H1 (cell line): Measurements from ENCODE around the gene GNRHR. TPM values are rescaled to one million over a fixed set of nuclear protein-coding genes. Genes with fewer than 3 reads are reported as not detected.
A peak's percentile ranks its signal among the peaks of the same experiment; 100 is the strongest.

Experiments
- CTCF ChIA-PET: fragments of 300-600 bp; sonication (Branson Sonifier 250); formaldehyde crosslinking; loops from one replicate; lab custom pipeline; 2021; ENCODE audit not compliant: partially characterized antibody; lab: Charles Lee
- POLR2A ChIA-PET: fragments of 300-600 bp; sonication (Branson Sonifier 250); formaldehyde crosslinking; loops from one replicate; lab custom pipeline; 2021; ENCODE audit warnings: inconsistent platforms; ENCODE audit not compliant: partially characterized antibody; lab: Charles Lee
- DNase-seq, 2 experiments: peaks; one replicate each; pipeline versions ENCODE4 v3.0.0 to v3.0.0-alpha.2; 2010 to 2022; ENCODE audit warnings: low spot score in 2 of 2, low read depth in 1 of 2, mixed read lengths in 1 of 2
- FAIRE-seq: peaks from 2 replicates; lab custom pipeline; 2011; peaks lifted over from hg19 to GRCh38; lab: Jason Lieb, UNC
- H2AFZ ChIP-seq: 2 replicates; pipeline ENCODE4 v1.8.1; 2012; ENCODE audit warnings: low read length, inconsistent platforms
- H2AK5ac ChIP-seq: 2 replicates; pipeline ENCODE4 v1.6.1; 2013; ENCODE audit warnings: low read depth, low read length
- H2BK120ac ChIP-seq: replicated peaks from 2 replicates; pipeline ENCODE3; 2013; ENCODE audit warnings: low read depth, low read length, inconsistent platforms
- H2BK12ac ChIP-seq: 2 replicates; pipeline ENCODE4 v1.6.1; 2013; ENCODE audit warnings: low read depth, low read length
- H2BK15ac ChIP-seq: 2 replicates; pipeline ENCODE4 v1.6.1; 2013; ENCODE audit warnings: low read length
- H2BK20ac ChIP-seq: 2 replicates; pipeline ENCODE4 v1.6.1; 2013; ENCODE audit warnings: low read length
- H2BK5ac ChIP-seq: 2 replicates; pipeline ENCODE4 v1.6.1; 2013; ENCODE audit warnings: low read depth, low read length
- H3K14ac ChIP-seq: 2 replicates; pipeline ENCODE4 v1.6.1; 2013; ENCODE audit warnings: inconsistent platforms; ENCODE audit not compliant: insufficient read length
- H3K18ac ChIP-seq: 2 replicates; pipeline ENCODE4 v1.6.1; 2013; ENCODE audit warnings: low read length; ENCODE audit errors: extremely low read depth
- H3K23ac ChIP-seq: 2 replicates; pipeline ENCODE4 v1.6.1; 2013; ENCODE audit warnings: inconsistent platforms; ENCODE audit not compliant: insufficient read length
- H3K23me2 ChIP-seq: 2 replicates; pipeline ENCODE4 v1.6.1; 2013; ENCODE audit warnings: low read depth, low read length
- H3K27ac ChIP-seq: 2 replicates; pipeline ENCODE4 v1.6.1; 2011; ENCODE audit warnings: low read depth, low read length, inconsistent platforms
- H3K27me3 ChIP-seq, 4 experiments: replicated peaks in 1 of 4; 1 replicate in 1 of 4; 2 replicates in 3 of 4; pipeline versions ENCODE4 v1.6.1 to v1.8.1; 2011 to 2013; ENCODE audit warnings: low read length in 3 of 4, mild to moderate bottlenecking in 3 of 4, inconsistent platforms in 2 of 4, mixed read lengths in 2 of 4, moderate library complexity in 1 of 4; ENCODE audit not compliant: control insufficient read depth in 3 of 4, insufficient read depth in 3 of 4; ENCODE audit errors: extremely low read depth in 1 of 4
- H3K36me3 ChIP-seq, 4 experiments: 2 replicates each; pipeline versions ENCODE4 v1.6.1 to v1.8.1; 2011 to 2013; ENCODE audit warnings: mild to moderate bottlenecking in 4 of 4, low read length in 3 of 4, moderate library complexity in 2 of 4, control low read depth in 1 of 4, inconsistent platforms in 1 of 4; ENCODE audit not compliant: insufficient read depth in 4 of 4, control insufficient read depth in 2 of 4
- H3K4ac ChIP-seq: replicated peaks from 2 replicates; pipeline ENCODE3; 2013; ENCODE audit warnings: low read length, low read depth, mixed read lengths, inconsistent platforms; ENCODE audit not compliant: insufficient read length
- H3K4me1 ChIP-seq, 4 experiments: replicated peaks in 1 of 4; 1 replicate in 1 of 4; 2 replicates in 3 of 4; pipeline versions ENCODE4 v1.6.1 to v1.8.1; 2011 to 2013; ENCODE audit warnings: low read length in 3 of 4, inconsistent platforms in 2 of 4, mixed read lengths in 1 of 4; ENCODE audit not compliant: insufficient read depth in 4 of 4, control insufficient read depth in 3 of 4
- H3K4me2 ChIP-seq, 2 experiments: 2 replicates each; pipeline versions ENCODE4 v1.6.1 to v1.8.1; 2011 to 2013; ENCODE audit warnings: low read depth in 2 of 2, low read length in 2 of 2, control low read depth in 1 of 2, inconsistent platforms in 1 of 2, mild to moderate bottlenecking in 1 of 2; ENCODE audit not compliant: insufficient read depth in 1 of 2
- H3K4me3 ChIP-seq, 4 experiments: fragments of 200-600, 300-600 bp in 1 of 4; sonication (generic), shearing (Covaris generic), sonication (Bioruptor Twin) in 1 of 4; 2 replicates each; pipeline versions ENCODE4 v1.5.1 to v1.8.1; 2011 to 2016; ENCODE audit warnings: low read length in 4 of 4, low read depth in 3 of 4, control low read depth in 2 of 4, inconsistent platforms in 2 of 4, mild to moderate bottlenecking in 2 of 4, mixed read lengths in 1 of 4, moderate library complexity in 1 of 4; ENCODE audit not compliant: insufficient read depth in 2 of 4; ENCODE audit errors: extremely low read depth in 1 of 4
- H3K56ac ChIP-seq: replicated peaks from 2 replicates; pipeline ENCODE3; 2013; ENCODE audit warnings: low read depth, mild to moderate bottlenecking, mixed read lengths, low read length, inconsistent platforms; ENCODE audit not compliant: insufficient read length
- H3K79me1 ChIP-seq: 2 replicates; pipeline ENCODE4 v1.6.1; 2013; ENCODE audit warnings: low read depth, low read length, control low read depth
- H3K79me2 ChIP-seq, 2 experiments: 2 replicates each; pipeline versions ENCODE4 v1.6.1 to v1.8.1; 2012 to 2013; ENCODE audit warnings: low read length in 2 of 2, mild to moderate bottlenecking in 2 of 2, inconsistent platforms in 1 of 2; ENCODE audit not compliant: insufficient read depth in 2 of 2, control insufficient read depth in 1 of 2
- H3K9ac ChIP-seq, 4 experiments: replicated peaks in 1 of 4; 1 replicate in 1 of 4; 2 replicates in 3 of 4; pipeline versions ENCODE4 v1.6.1 to v1.8.1; 2011 to 2013; ENCODE audit warnings: low read depth in 3 of 4, low read length in 3 of 4, control low read depth in 2 of 4, mild to moderate bottlenecking in 2 of 4, moderate library complexity in 2 of 4, inconsistent platforms in 1 of 4; ENCODE audit errors: extremely low read depth in 1 of 4
- H3K9me3 ChIP-seq, 2 experiments: 2 replicates each; pipeline versions ENCODE4 v1.6.1 to v1.8.1; 2012 to 2013; ENCODE audit warnings: mild to moderate bottlenecking in 2 of 2, moderate library complexity in 2 of 2, control low read depth in 1 of 2, inconsistent platforms in 1 of 2, low read depth in 1 of 2, low read length in 1 of 2, mixed read lengths in 1 of 2; ENCODE audit not compliant: insufficient read depth in 2 of 2
- H4K20me1 ChIP-seq, 2 experiments: replicated peaks in 1 of 2; 2 replicates each; pipeline versions ENCODE3 to v1.8.1; 2011 to 2013; ENCODE audit warnings: inconsistent platforms in 2 of 2, low read length in 2 of 2, mild to moderate bottlenecking in 1 of 2; ENCODE audit not compliant: insufficient read depth in 2 of 2, control insufficient read depth in 1 of 2
- H4K5ac ChIP-seq: 2 replicates; pipeline ENCODE4 v1.6.1; 2013; ENCODE audit warnings: low read length, low read depth, mixed read lengths, inconsistent platforms; ENCODE audit not compliant: insufficient read length
- H4K8ac ChIP-seq: 2 replicates; pipeline ENCODE4 v1.8.0; 2013; ENCODE audit warnings: mild to moderate bottlenecking, moderate library complexity, low read length, inconsistent platforms; ENCODE audit not compliant: insufficient read depth; ENCODE audit errors: extremely low read depth
- H4K91ac ChIP-seq: replicated peaks from 2 replicates; pipeline ENCODE3; 2013; ENCODE audit warnings: low read length, mixed read lengths, inconsistent platforms; ENCODE audit not compliant: insufficient read length
- BACH1 ChIP-seq: IDR thresholded peaks from 2 replicates; pipeline ENCODE4 v1.6.1; 2012; ENCODE audit warnings: low read length, improper control_type of control experiment
- CTCF ChIP-seq, 3 experiments: IDR thresholded peaks; 1 replicate in 2 of 3; 2 replicates in 1 of 3; pipeline versions ENCODE4 v1.5.1 to v1.6.1; 2011; ENCODE audit warnings: low read length in 3 of 3, mild to moderate bottlenecking in 3 of 3, inconsistent platforms in 2 of 3, low read depth in 1 of 3, moderate library complexity in 1 of 3; ENCODE audit not compliant: insufficient read depth in 1 of 3; ENCODE audit errors: control extremely low read depth in 1 of 3
- whole genome bisulfite sequencing, 2 experiments: shearing (Covaris generic) in 1 of 2; methylation state at CpG; one replicate each; pipeline versions ENCODE4 v1.1.6 to v1.1.7; 2013 to 2015; ENCODE audit warnings: low lambda C conversion rate in 2 of 2, mixed read lengths in 2 of 2, inconsistent platforms in 1 of 2, low coverage in 1 of 2, missing lambda C conversion rate in 1 of 2; ENCODE audit not compliant: insufficient replicate concordance in 2 of 2, insufficient coverage in 1 of 2, insufficient read length in 1 of 2; ENCODE audit errors: extremely low coverage in 1 of 2, missing lambda C conversion rate in 1 of 2; 5-methylcytosine and 5-hydroxymethylcytosine counted together
- polyA plus RNA-seq, 7 experiments: library from polyadenylated mRNA; depleted of rRNA in 3 of 7; stranded (reverse) in 5 of 7; unstranded in 2 of 7; fragments of >200 nt in 5 of 7; fragments of 200-250 nt in 2 of 7; gene quantifications; 1 replicate in 5 of 7; 2 replicates in 1 of 7; 4 replicates in 1 of 7; pipeline versions ENCODE4 v1.2.1 to v1.2.3, GENCODE V29; 2011 to 2013; ENCODE audit warnings: missing spikeins in 2 of 7, mixed read lengths in 2 of 7
- total RNA-seq: library from RNA; stranded (reverse); fragmentation: NEBNext Ultra II Directional; extraction: Animal tissue kit (Norgen Biotek cat#: 25700); gene quantifications from 2 replicates; pipeline ENCODE4 v1.2.1, GENCODE V29; 2021

The GNRHR gene
- total and polyA plus RNA-seq, 2 of the 8 experiments (the other 6 are each of a cell fraction or from before 2014, with no cell fraction given), result not detected

GRCh38 chr4:67746797-67747495 lies 7.2 kb downstream of the GNRHR start:
- FAIRE-seq (no peak), DNase-seq (no peak)
- no peak overlapping the region for H4K91ac ChIP-seq
- H3K79me1 ChIP-seq, result no peaks in the 10 kb centered on the region
- H3K4me3 ChIP-seq, result no peak overlapping the region
- ChIA-PET CTCF (interaction anchor here (0.7 to 6.7 kb wide), 18 partner anchors 9 to 349 kb away, joined by 3 to 49 read pairs (median 4); no protein-coding TSS in a partner anchor), POLR2A (no interaction called here)
- H3K36me3 ChIP-seq, result no peaks in the 10 kb centered on the region
- no peak overlapping the region for H3K9ac ChIP-seq
- no peak overlapping the region for H2BK15ac ChIP-seq
- H4K8ac ChIP-seq, result no peak overlapping the region
- TF ChIP-seq BACH1, result no peak
- peak in 2 of 3 experiments; percentile 15 to 16; a peak in 2 of 4 replicates for TF ChIP-seq CTCF (IDR thresholded peaks at IDR 0.05; ENCODE audit: control extremely low read depth in 1 of 3, insufficient read depth in 1 of 3, low read depth in 1 of 3, low read length in 3 of 3)
- H2AFZ ChIP-seq, result 0 out of 2 replicates have a peak overlapping the region, but pooled peaks have one; percentile 1
- no peak overlapping the region for H4K5ac ChIP-seq
- H4K20me1 ChIP-seq, result no peaks in the 10 kb centered on the region
- H2BK20ac ChIP-seq, result no peak overlapping the region
- no peak overlapping the region for H3K27ac ChIP-seq
- no peaks in the 10 kb centered on the region for H3K9me3 ChIP-seq
- H3K23ac ChIP-seq, result no peak overlapping the region
- H3K23me2 ChIP-seq, result no peaks in the 10 kb centered on the region
- WGBS, 2 experiments, result 56% methylated on average over 5 of the region's 5 CpGs; no CpG with 5 or more reads in 1 of the 2 experiments
- H3K4ac ChIP-seq, result no peak overlapping the region
- H2BK12ac ChIP-seq, result no peak overlapping the region
- no peak overlapping the region for H2AK5ac ChIP-seq
- H3K27me3 ChIP-seq, result no peaks in the 10 kb centered on the region
- no peaks in the 10 kb centered on the region for H3K79me2 ChIP-seq
- no peaks in the 10 kb centered on the region for H3K4me1 ChIP-seq
- no peak overlapping the region for H2BK120ac ChIP-seq
- H3K4me2 ChIP-seq, result no peak overlapping the region
- H3K56ac ChIP-seq, result no peak overlapping the region
- H3K18ac ChIP-seq, result no peak overlapping the region
- H3K14ac ChIP-seq, result no peak overlapping the region
- H2BK5ac ChIP-seq, result no peak overlapping the region
